CD4-positive, alpha-beta T cell treated with Interleukin-4 for 1 hour (primary cell): ENCODE results near the gene AK5.
A peak's percentile ranks its signal among the peaks of the same experiment; 100 is the strongest.
"Not testable (repeated sequence)": the region's sequence is repeated elsewhere in the genome, so short reads cannot be mapped to it uniquely, and the experiment has no call there.

Experiments
- DNase-seq, 2 donors: peaks; one replicate each; pipeline ENCODE4 v3.0.0-alpha.2; 2020 to 2022

AK5 gene

DNA sequence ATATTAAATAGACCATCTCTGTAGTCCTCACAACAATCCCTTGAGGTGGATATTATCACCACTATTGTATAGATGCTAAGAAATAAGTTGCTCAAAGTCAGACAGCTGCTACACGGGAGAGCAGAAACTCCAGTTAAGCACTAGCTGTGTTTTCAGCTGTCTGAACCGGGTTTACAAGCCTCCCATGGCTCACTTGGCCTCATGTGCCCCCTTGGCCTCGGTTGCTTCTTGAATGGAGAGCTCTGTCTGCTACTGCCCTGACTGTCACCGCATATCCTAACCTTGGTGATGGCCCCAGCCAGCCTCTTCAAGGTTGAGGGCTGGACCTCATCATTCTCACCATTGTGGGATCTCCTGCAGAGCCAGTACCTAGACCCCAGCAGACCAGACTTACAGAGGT is 123.4 kb downstream of the AK5 start:
- no peak for DNase-seq

DNA sequence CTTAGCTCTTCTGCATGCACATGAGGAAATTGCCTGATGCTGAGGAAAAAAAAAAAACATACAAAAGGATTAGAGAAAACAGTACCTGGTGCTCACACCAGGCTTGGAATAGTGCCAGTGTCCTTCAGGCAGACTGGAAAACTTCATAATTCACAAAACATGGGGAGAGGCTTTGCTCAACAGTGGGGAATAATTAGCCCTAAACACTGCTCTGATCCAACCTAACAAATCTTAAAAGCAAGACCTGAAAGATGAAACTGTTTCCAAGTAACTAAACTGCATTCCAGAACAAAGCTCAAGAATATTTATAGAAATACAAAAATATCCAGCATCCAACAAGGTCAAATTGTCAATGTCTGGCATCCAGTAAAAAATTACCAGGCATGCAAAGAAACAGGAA is 124.8 kb downstream of the AK5 start:
- DNase-seq: no peak

DNA sequence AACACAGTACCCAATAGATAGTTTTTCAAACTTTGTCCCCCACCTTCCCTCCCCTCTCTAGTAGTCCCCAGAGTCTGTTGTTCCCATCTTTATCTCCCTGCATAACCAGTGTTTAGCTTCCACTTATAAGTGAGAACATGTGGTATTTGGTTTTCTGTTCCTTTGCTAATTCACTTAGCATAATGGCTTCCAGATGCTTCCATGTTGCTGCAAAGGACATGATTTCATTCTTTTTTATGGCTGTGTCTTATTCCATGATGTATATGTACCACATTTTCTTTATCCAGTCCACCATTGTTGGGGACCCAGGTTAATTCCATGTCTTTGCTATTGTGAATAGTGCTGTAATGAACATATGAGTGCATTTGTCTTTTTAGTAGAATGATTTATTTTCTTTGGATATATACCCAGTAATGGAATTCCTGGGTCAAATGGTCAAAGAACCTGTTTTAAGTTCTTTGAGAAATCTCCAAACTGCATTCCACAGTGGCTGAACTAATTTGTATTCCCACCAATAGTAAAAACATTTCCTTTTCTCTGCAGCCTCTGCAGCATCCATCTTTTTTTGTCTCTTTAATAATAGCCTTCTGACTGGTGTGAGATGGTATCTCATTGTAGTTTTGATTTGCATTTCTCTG is 126.0 kb downstream of the AK5 start:
- no peak for DNase-seq

DNA sequence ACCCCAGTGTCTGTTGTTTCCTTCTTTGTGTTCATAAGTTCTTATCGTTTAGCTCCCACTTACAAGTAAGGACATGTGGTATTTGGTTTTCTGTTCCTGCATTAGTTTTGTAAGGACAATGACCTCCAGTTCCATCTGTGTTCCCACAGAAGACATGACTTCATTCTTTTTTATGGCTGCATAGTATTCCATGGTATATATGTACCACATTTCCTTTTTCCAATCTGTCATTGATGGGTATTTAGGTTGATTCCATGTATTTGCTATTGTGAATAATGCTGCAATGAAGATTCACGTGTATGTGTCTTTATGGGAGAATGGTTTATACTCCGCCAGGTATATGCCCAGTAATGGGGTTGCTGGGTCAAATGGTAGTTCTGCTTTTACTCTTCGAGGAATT is 127.1 kb downstream of the AK5 start:
- DNase-seq: not testable (repeated sequence)

DNA sequence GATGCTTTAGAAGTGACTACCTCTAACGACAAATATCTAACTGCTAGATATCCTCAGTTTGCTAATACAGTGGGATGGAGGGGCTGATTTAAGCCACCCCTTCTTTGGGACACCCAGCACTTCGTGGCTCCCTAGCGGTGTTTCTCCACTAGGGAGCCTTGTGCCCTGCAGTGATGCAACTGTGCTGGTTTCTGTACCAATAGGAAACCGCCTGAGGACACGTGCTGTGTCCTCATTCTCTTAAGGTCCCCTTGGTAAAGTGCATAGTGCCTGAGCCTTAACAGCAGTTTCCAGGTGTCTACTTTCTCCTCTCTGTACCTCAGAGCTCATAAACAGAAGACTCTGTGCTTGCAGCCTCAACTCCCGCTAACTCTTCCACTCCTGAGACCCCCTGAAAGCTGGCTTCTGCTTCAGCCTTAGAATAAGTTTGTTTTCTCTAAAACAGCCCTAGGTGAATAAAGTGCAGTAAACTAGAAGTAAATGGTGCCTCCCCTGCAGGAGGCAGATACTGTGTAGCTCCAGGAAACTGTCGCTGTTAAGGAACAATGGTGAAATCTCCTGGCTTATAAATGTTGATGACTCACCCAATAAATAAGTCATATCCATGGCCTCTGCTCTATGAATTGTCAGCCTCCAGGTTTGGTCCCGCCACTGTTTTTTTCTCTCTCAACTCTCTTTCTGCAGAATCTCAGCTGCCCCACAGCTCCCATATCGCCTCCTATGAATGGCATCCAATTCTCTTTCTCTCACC is 130.4 kb downstream of the AK5 start:
- DNase-seq: no peak

DNA sequence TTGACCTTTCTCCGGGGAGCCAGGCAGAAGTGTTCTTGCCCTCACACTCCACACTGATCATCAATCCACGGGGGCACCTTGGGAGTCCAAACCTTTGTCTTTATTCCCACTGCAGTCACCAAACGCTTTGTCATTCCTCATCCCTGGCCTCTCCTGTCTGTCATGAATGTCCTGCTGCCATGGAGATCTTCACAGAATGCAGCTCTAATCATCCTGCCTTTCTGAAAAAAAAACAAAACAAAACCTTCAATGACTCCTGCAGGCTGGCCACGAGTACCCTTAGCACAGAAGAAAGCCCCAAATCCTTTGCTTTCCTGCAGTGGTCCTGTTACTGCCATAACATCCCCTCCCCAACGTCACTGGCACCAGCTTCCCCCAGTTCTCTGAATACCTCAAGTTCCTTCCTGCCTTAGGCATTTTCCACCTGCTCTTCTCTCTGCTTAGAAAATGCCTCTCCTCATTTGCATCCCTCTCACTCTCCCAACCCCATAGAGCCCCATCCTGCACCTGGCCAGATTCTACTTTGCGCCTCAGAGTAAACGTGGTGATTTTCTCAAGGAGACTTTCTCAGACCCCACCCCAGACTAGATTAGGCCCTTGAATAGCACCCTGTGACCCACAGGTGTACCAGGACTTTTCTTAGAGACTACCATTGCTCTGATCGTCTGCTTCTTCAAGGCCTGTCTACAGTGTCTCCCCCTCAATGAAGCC is 131.2 kb downstream of the AK5 start:
- DNase-seq: no peak

DNA sequence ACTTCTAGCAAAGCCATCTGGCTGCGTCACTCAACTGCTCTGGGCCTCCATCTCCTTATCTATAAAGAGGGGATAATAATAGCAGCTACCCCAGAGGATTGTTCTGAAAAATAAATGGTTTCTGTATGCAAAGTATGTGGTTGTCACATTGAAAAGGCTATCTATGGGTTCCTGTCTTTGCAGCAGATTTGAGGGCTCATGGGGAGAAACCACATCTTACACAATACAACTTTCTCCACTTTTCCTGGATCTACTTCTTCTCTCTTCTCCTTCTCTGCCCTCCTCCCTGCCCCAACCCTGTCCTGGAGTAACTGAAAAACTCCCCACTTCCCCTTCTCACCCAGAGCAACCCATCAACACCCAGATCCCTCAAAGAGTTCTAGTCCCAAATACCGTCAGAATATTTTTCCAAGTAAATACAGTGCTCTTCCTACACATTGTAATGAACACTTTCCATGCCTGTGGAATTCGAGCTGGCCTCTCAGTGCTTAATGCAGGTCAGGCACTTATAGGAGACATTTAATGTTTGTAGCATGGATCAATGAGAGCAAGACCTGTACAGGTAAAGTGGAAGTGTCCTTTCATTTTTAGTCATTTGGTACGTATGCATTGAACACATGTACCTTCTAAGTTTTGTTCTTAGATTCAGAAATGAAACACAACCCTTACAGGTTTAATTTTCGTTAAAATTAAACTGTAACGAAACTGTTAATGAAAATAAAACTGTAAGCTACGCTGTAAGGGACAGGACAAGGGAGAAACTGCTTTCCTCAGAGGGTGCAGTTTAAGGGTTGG is 131.9 kb downstream of the AK5 start:
- peak in 1 of 2 donors; percentile 7 for DNase-seq

DNA sequence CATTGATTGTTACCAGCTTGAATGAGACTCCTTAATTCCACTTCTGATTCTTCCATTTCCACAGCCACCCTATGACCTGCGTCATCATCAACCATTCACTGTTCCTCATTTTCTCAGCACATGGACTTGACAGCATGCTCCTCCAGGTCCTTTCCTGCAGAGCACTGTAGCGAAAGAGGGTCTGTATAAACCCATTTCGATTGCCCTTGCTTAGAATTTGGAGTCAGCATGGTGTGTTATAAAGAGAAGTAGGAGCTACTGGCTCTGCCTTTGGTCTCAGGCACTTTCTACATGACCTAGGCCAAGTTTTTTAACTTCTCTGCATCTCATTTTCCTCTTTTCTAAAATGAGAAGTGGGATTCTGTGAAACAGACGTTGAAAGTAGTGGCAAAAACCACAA is 133.8 kb downstream of the AK5 start:
- DNase-seq: no peak

DNA sequence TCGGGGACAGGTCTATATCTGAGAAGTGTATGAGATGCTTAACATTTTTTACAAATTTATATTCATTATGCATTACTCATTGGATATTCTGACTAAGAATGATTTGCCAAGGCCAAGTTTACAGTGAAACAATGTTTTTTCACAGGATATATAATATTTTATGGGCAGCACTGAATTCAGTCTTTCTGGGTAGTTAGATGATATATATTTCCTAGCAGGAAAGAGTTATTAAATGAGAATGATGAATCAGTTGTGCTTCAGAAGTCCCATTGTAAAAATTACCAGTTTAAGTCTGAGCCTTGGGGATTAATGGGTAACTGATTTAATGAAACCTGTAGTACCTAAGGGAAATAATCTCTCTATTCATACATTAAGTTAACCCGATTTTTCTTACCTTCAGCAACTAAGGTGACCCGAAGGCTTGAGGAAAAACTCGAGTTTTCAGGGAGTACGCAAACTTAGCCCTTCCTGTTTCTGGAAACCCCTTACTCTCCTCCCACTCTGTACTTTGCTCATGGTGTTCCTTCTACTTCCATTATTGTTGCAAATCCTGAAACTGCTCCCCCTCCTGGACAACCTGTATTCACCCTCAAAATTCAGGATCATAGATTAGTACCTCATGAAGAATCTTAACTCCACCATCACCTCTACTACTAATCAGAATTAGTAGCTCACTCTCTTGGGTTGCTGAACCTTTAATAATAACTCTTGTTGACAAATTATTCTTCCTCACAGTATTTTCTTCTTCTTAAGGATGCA is 135.1 kb downstream of the AK5 start:
- no peak for DNase-seq

DNA sequence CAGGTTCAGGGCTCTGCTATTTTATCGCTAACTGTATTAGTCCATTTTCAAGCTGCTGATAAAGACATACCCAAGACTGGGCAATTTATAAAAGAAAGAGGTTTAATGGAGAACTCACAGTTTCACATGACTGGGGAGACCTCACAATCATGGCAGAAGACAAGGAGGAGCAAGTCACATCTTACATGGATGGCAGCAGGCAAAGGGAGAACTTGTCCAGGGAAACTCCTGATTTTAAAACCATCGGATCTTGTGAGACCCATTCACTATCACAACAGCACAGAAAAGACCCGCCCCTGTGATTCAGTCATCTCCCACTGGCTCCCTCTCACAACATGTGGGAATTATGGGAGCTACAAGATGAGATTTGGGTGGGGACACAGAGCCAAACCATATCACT is 136.2 kb downstream of the AK5 start:
- not testable (repeated sequence) for DNase-seq

DNA sequence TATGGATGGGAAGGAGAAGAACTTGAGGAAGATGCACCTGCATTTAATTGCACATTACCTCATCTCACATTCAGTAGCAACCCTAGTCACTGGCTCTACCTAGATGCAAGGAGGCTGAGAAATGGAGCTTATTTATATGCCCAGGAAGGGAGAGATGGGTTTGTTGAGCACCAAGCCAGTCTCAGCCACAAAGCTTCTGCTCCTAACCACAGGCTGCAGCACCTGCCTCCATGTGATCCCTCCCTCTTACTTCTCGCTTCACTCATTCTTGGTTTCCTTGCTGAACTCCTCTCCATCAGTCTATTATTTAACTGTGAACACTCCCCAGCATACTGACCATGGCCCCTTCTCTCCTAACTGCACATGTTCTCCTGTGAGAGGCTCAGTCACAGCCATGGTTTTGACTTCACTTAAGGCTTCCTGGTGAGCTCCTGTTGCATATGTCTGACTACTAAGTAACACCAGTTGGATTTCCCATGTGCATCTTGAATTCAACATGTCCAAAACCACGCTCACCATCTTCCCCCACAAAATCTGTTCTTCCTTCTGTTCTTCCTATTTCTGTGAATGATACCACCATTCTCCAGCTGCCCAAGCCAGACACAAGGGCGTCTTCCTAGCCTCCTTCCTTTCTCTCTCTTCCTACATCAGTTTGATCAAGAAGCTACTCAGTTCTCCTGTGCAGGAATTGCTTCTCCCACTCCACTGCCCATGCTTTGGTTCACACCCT is 139.8 kb downstream of the AK5 start:
- DNase-seq: peak in 1 of 2 donors; percentile 35

DNA sequence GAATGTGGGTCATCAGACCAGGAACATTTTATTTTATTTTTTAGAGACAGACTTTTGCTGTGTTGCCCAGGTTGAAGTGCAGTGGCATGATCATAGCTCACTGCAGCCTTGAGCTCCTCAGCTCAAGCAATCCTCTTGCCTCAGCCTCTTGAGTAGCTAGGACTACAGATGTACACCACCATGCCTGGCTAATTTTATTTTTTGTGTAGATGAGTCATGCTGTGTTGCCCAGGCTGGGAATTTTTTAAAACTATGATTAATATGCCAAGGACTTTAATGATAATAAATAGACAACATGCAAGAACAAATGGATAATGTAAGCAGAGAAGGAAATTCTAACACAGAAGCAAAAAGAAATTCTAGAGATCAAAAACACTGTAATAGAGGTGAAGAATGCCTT is 142.4 kb downstream of the AK5 start:
- DNase-seq: no peak

DNA sequence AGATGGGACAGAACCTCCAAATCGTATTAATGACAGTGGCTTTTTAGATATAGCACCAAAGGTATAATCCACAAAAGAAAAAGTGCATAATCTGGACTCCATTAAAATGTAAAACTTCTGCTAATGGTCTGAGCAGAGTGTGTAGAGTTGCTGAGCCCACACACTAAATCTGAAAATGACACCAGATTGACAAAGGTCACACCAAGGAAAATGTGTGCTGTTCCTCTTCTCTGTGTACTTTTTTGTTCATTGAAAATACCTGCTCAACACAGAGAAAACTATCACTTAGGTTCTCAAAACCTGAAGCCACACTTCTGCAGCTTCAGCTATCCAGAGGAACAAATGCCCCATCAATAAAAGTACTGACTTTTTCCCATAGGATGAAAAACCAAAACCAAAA is 146.2 kb downstream of the AK5 start:
- DNase-seq: no peak

DNA sequence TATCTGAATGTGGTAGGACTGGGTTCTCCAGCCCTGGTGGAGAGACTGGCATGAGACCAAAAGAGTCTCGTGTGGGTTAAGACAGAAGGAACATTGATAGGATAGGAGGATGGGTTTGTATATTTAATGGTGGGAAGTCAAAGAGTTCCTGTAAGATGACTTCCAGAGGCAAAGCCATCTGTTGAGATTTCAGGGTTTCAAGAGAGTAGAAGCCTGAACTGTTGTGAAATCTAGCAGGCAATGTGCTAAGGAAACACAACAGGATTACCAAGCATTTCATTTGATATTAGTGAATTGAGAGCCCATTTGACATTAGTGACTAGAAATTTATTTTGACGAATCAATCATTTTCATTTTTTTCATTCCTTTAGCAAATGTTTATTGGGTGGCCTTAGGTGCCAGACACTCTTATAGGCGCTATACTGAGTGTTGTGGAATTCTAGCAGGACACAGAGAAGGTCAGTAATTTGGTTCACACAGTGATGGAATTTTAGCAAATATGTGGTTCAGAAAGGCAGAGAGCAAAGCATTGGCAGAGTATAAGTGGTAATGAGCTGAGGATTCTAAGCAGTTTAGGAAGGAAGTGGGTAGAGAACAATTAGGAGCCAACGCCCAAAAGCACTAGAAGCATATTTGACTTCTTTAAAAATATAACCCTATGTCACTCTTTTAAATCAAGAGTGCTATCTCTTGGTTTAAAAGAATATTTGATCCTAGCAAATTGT is 149.3 kb downstream of the AK5 start:
- DNase-seq: peak in 1 of 2 donors; percentile 71

DNA sequence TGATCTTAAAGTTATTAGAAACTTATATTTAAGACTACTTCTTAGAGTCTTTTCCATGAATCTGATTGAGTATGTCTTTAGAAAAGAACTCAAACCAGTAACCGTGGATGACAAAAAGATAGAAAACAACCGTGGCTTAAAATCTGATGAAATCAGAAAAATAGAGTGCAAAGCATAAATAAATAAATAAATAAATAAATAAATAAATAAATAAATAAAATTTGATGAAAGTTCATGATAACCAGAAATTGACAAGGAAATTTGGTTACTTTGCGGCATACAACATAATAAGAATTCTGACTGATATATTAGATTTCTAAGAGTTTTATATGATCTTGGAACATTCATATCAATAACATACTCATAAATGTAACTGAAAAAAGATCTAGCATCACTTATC is 152.1 kb downstream of the AK5 start:
- no peak for DNase-seq

DNA sequence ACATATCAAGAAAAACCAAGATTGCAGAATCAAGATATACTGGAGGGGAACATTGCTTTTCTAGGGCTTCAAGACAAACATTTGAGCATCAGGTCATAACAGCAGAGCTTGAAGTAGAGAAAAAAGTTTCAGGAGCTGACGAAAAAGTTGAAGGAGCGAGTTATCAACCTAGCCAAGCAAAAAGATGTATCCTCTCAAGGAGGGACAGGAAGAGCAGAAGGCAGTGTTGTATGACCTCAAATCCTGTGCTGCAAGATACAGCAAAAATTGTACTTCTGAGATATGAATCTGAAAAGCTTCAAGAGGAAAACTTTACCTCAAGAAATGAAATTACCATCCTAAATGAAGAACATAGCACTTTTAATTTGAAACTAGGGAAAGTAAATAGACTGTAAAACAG is 153.1 kb downstream of the AK5 start:
- no peak for DNase-seq

DNA sequence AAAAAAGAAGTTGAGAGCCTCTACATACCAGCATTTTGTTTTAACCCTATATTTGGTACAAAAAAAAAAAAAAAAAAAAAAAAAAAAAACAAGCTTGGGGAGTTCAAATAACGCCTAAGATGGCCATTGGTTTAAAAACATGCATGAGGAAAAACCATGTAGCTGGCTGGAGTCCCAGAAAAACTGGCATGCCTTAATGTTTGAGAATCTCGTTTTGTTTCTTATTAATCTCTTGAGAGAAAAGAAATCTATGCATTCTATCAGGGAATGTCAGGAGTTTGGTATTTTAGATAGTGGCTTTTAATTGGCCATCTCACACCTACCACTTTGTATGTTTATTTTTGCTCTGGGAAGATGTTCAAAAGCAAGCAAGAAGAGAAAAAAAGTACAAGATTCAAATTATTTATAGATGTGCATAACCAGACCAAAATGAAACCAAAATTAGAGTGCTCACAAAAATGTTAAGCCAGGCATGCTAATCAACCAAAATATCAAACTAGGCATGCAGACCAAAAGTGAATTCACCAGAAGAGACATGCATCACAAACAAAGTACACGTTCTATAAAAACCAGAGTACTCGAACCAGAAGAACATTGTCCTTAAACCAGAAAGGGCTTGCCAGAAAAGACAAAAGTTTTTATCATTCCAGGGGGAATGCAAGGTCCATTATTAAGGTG is 156.6 kb downstream of the AK5 start:
- DNase-seq: peak in 1 of 2 donors; percentile 17

DNA sequence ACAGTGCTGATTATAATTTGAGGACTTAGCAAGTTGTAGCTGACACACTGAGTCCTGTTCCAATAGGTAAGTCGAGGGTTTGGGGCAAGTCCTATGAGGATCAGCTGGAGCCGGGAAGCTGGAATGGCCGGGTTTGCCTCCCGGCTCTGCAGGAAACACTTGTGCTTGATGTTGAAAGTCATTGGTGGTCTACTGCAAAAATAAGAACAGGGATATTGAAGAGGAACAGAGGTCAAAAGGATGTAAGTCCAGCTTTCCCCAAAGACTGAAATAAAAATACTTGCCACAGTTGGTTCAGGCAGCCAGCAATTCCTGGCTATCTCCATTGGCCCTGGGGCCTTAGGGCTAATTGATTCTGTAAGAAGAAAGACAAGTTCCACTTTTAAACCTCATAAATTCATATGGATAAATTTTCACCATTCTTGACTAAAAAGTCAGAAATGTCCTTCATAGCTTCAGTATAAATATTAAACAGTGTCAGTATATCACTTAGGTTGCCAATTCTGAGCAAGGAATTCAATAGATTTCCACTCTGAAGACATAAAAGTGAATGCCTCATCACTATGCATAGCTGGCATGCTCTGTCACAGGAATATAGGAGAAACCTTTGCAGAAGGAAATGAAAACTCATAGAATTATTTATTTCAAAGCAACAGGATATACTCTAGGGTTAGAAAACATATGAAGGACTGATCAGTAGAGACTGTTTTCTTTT is 165.2 kb downstream of the AK5 start:
- no peak for DNase-seq

DNA sequence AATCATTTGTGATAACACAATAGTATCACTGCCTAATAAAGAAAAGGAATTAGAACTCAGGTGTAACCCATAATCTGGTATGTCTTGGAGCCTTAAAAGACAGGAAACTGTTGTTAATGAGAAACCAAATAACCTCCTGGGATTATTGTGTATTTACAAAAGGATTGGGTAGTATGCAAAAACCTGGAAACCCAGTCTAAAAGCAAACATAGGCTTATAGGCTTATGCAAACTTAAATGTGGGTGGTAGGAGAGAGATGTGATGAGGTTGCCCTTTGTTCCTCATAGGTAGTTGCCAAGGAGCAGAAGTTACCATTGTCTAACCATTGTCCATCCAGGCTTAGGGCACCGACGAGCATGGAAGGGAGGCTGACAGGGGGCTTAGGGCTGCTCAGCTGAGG is 165.8 kb downstream of the AK5 start:
- no peak for DNase-seq

DNA sequence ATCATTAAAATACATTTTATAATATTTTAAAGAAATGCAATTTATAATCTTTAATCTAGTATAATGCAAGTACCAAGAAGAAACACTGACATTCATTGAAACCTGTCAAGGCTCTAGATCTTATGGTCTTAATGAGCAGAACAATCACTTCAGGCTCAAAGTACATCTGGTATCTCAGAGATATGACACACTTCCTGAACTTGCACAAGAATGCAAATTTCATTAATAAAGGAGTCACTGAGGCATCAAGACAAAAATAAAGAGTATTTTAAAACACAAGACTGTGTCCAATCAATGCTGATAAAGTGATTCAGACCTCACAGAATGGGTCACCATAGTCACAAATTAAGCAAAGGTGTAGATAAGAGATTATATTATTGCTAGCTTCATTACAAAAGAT is 178.1 kb downstream of the AK5 start:
- DNase-seq: no peak
